WERI-Rb-1 (cell line): Measurements from ENCODE around the gene TTI1.

Source experiments
- DNase-seq: peaks from one replicate; pipeline ENCODE4 v3.0.0-alpha.2; 2020
- H3K27ac ChIP-seq: fragments of 250-450 bp; sonication (Bioruptor Pico); 2 replicates; pipeline ENCODE4 v1.5.1; 2020; ENCODE audit warnings: mild to moderate bottlenecking, moderate library complexity
- H3K27me3 ChIP-seq: fragments of 250-450 bp; sonication (Bioruptor Pico); 2 replicates; pipeline ENCODE4 v1.5.1; 2021; ENCODE audit warnings: mild to moderate bottlenecking, low read depth, moderate library complexity; ENCODE audit not compliant: insufficient read depth, severe bottlenecking
- H3K36me3 ChIP-seq: fragments of 250-450 bp; sonication (Bioruptor Pico); 2 replicates; pipeline ENCODE4 v1.5.1; 2020; ENCODE audit warnings: mild to moderate bottlenecking, moderate library complexity
- H3K4me3 ChIP-seq: 2 replicates; pipeline ENCODE4 v1.5.1; 2011; ENCODE audit warnings: low read depth, mild to moderate bottlenecking, control low read depth, low read length
- H3K9me3 ChIP-seq: fragments of 250-450 bp; sonication (Bioruptor Pico); 2 replicates; pipeline ENCODE4 v1.5.1; 2021; ENCODE audit warnings: mild to moderate bottlenecking, moderate library complexity; ENCODE audit not compliant: severe bottlenecking
- TF ChIP-seq, protein P1 (sequence below): IDR thresholded peaks from 2 replicates; pipeline ENCODE4 v1.5.1; 2011; ENCODE audit warnings: low read depth, mild to moderate bottlenecking, control low read depth, inconsistent platforms, low read length

Gene TTI1

DNA sequence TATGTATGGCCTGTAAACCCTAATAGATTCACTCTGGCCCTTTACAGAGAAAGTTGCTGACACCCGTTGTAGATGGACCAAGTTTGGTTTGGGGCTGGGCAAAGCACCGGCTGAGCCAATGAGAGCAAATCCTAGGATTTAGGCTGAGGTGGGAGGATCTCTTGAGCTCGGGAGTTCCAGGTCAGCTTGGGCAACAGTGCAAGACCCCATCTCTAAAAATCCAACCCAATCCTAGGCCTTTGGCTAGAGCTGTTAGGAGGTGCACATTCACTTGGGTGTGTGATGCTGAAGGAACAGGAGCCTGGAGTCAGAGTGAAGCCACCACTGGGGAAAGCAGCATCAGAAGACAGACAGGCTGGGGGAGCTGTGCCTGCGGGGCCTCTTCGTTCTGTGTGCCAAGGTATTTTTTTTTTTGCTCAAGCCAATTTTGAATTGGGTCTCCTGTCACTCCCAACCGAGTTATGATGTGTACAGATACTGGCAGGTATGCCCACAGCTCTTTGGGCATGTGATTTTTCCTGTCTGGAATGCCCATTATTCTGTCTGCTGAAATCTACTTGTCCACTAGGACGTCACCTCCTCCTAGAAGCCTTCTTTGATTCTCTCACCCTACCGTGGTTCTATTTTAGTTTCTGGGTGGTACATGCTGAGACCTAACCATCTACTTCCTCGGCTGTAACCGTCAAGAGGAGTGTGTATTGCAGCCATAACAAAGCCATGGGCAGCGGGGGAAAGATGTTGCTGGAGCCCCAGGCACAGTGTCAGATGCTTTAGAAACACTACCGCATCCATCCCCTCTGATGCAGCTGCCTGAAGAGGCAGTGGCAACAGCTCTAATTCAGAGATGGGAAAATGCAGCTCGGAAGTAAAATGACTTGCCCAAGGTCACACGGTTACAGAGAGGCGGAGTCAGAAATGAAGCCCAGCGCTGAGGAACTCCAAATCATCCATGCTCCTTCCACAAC, 54.0 kb downstream of the TTI1 start:
- no peak for DNase-seq
- TF ChIP-seq, protein P1, sequence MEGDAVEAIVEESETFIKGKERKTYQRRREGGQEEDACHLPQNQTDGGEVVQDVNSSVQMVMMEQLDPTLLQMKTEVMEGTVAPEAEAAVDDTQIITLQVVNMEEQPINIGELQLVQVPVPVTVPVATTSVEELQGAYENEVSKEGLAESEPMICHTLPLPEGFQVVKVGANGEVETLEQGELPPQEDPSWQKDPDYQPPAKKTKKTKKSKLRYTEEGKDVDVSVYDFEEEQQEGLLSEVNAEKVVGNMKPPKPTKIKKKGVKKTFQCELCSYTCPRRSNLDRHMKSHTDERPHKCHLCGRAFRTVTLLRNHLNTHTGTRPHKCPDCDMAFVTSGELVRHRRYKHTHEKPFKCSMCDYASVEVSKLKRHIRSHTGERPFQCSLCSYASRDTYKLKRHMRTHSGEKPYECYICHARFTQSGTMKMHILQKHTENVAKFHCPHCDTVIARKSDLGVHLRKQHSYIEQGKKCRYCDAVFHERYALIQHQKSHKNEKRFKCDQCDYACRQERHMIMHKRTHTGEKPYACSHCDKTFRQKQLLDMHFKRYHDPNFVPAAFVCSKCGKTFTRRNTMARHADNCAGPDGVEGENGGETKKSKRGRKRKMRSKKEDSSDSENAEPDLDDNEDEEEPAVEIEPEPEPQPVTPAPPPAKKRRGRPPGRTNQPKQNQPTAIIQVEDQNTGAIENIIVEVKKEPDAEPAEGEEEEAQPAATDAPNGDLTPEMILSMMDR: no peak
- peaks cover 16% of the 10 kb centered on the region for H3K36me3 ChIP-seq
- H3K4me3 ChIP-seq: no peak overlapping the region
- no peaks in the 10 kb centered on the region for H3K9me3 ChIP-seq
- no peaks in the 10 kb centered on the region for H3K27me3 ChIP-seq
- H3K27ac ChIP-seq: no peak overlapping the region

DNA sequence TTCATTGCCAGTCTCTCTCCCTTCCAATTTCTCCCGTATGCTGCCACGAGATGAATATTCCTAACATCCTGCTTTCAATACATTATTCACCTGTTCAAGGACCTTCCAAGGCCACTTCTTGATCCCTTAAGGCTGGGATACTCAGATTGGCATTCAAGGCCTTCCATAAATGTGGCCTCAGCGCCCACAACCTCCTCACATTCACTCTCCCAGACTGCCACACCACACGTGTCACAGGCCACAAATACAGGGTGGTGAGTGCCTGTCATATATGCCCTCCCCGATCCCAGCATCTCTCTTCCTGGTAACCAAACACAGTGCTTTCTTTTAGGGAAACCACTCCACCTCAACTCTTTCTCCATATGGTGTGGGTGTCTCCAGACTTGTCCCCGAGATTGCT, 55.5 kb downstream of the TTI1 start:
- DNase-seq: no peak
- Histone ChIP-seq H3K4me3 (no peak overlapping the region), H3K36me3 (peaks cover 11% of the 10 kb centered on the region), H3K27me3 (no peaks in the 10 kb centered on the region), H3K9me3 (no peaks in the 10 kb centered on the region), H3K27ac (no peak overlapping the region)
- TF ChIP-seq, protein P1: no peak

DNA sequence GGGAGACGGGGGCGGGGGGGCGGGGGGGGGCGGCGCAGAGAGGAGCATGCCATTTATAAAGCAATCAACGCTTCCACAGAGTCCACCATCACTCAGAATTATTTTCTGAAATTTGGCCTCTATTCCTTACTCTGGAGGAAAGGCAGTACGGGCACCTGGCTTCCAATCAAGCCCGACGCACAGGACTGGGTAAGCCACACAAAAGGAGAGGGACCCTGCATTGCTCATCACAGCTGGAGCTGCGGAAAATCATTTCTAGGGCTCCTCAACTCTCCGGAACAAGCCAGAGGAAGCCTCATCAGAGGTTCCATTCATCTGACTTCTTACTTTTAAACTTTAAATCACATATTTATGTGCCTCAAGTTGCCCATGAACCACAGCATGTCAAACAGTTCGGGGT, 55.9 kb downstream of the TTI1 start:
- Histone ChIP-seq H3K4me3 (no peak overlapping the region), H3K9me3 (no peaks in the 10 kb centered on the region), H3K36me3 (peaks cover 9% of the 10 kb centered on the region), H3K27ac (no peak overlapping the region), H3K27me3 (no peaks in the 10 kb centered on the region)
- TF ChIP-seq, protein P1: no peak
- DNase-seq: no peak

DNA sequence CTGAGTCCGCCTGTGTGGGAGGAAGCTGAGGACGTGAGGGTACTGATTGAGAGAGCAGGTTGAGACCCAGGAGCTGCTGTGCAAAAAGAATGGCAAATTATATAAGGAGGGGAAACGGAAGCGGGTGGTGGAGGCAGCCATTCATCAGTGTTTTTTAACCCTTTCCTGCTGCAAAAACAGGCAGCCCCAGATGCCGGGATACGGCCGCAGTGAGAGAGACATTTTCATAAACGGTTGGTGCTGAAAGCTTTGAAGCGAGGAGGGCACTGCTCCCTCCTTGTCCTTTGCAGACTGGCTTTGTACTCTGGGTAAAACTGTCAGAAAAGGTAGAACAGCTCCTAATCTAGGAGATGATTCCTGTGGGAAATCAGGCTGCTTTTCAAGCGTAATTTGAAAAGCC, 56.4 kb downstream of the TTI1 start:
- no peak for DNase-seq
- H3K27me3 ChIP-seq: no peaks in the 10 kb centered on the region
- H3K9me3 ChIP-seq: no peaks in the 10 kb centered on the region
- no peak overlapping the region for H3K27ac ChIP-seq
- peaks cover 4% of the 10 kb centered on the region for H3K36me3 ChIP-seq
- TF ChIP-seq, protein P1: no peak
- H3K4me3 ChIP-seq: no peak overlapping the region

DNA sequence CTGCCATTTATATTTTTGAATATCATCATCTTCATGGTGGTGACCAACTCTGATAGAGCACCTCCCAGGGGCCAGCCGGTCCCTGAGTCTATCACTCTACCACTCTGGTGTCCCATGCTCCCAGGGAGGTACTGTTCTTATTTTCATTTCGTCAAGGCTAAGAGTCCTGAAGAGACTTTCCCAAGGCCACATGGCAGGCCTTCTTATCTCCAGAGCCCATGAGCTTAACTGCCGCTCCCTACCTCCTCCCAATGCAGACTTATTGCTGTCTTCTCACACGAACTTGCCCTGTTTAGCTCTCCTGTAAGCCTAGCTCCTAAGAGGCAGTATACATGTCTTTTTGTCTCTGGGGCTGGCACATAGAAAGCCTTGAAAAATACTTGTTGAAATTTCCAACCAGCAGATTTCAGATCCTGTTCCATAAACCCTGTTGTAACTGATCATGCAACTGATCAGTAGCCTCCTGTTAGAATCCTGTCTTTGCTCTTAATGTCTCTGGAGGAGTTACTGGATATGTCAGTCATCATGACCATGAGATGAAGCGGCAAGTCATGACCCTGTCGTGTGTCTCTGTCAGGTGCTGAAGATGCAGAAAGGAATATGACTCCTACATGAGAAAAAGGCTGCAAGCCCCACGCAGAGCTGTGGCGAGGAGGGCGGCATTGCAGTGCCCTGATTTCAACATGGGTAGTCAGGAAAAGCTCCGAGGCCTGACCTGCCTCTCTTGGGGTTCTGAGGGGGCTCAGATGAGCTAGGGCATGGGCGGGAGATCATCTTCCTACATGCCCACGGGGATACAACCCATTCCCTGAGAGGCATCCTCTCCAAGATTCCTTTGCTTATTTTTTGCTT, 60.0 kb downstream of the TTI1 start:
- no peaks in the 10 kb centered on the region for H3K36me3 ChIP-seq
- peaks cover 4% of the 10 kb centered on the region for H3K9me3 ChIP-seq
- H3K27ac ChIP-seq: no peak overlapping the region
- TF ChIP-seq, protein P1: no peak
- H3K4me3 ChIP-seq: no peak overlapping the region
- H3K27me3 ChIP-seq: no peaks in the 10 kb centered on the region
- no peak for DNase-seq
